Stimulated activated CD4-positive, alpha-beta T cell treated with anti-CD3 and anti-CD28 coated beads, Interleukin-1b, Interleukin-23, amount 100 ng/mL, for 24 hours (primary cell): Measurements from ENCODE around the gene TTC39A.
"Not testable (repeated sequence)": the region's sequence is repeated elsewhere in the genome, so short reads cannot be mapped to it uniquely, and the experiment has no call there.

ENCODE experiments used
- DNase-seq, 4 experiments: peaks; one replicate each; pipeline ENCODE4 v3.0.0-alpha.2; 2020; ENCODE audit warnings: low read depth in 4 of 4, low spot score in 1 of 4

TTC39A gene

DNA sequence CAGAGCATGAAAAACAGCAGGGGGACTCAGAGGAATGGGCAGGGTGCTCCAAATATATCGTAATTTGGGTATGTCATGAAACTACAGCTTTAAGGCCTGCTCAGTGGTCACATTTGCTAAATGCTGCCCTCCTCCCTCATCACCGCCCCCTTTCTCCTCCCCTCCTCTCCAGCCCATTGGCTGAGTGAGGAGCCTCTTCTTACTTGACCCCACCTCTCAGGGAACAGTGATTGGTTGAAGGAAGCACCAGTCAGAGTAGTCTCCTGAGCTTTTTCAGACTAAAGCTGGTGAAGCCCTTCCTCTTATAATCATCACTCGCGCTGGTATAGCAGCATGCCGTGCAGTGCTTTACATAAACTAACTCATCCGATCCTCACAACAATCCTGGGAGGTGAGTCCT, 10.0 kb upstream of the TTC39A start:
- DNase-seq = no peak

DNA sequence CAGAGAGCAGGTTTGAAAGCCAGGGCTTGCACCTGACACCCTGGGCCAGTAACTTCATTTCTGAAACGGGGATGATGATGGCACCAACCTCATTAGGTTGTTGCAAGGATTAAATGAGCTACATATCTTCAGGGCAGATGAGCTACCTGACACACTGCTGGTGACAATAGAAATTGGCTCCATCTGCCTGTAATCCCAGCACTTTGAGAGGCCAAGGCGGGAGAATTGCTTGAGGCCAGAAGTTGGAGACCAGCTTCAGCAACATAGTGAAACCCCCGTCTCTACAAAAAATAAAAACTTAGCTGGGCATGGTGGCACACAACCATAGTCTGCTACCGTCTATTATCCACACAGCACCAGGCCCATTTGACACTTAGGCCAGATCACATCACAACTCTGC, 6.3 kb upstream of the TTC39A start:
- DNase-seq = no peak

DNA sequence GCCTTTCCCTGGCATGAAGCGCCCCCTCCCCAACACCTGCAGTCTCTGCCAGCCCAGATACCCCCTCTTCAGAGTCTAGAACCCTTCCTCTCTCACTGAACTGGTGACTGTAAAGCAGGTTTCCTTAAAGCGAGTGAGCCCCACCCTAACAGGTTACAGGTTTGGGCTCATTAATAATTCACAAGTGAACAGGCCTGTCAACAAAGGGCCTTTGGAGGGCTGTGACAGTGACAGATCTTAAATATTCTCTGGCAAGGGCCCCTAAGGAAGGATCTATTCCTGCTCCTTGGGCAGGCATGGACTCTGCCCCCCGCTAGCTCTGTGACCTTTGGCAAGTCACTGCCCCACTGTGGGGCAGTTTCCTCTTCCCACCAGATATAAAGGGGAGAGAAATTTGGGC, 5.6 kb upstream of the TTC39A start:
- no peak for DNase-seq

DNA sequence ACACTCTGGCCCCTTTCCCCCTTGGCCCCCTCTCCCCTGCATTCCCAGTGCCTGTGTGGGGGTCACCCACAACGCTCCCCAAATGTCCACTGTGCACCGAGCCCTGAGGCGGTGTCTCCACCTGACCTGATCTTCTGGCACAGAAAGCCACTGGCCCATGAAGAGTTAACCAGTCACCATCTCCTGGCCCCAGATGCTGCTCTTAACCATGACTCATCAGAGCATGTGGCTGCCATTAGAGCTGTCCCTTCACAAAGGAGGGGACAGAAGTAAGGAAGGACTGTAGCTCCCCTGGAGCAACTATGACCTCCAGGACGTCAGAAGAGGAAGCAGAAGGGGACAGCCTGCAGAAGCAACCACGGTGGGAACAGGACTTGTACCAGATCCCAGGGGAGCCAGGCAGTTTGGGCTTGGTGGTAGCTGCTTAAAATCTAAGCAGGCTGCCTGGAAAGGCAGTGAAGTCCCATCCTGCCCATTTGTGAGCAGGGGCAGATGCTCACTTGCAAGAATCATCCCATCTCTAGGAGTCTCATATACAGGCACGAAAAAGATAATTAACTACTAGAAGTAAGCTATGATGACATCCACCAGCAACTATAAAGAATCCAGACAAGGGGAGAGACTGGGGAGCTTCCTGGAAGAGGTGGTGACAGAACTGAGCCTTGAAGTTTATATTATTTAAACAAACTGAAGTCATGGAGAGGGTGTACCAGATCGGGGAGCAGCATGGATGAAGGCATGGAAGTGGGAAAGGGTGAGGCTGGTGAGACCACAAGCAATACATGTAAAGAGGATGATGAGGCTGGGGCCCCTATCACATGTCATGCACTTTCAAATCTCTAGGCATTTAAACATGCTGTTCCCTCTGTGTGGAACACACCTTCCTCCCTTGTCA, 1.1 kb upstream of the TTC39A start:
- DNase-seq = no peak

DNA sequence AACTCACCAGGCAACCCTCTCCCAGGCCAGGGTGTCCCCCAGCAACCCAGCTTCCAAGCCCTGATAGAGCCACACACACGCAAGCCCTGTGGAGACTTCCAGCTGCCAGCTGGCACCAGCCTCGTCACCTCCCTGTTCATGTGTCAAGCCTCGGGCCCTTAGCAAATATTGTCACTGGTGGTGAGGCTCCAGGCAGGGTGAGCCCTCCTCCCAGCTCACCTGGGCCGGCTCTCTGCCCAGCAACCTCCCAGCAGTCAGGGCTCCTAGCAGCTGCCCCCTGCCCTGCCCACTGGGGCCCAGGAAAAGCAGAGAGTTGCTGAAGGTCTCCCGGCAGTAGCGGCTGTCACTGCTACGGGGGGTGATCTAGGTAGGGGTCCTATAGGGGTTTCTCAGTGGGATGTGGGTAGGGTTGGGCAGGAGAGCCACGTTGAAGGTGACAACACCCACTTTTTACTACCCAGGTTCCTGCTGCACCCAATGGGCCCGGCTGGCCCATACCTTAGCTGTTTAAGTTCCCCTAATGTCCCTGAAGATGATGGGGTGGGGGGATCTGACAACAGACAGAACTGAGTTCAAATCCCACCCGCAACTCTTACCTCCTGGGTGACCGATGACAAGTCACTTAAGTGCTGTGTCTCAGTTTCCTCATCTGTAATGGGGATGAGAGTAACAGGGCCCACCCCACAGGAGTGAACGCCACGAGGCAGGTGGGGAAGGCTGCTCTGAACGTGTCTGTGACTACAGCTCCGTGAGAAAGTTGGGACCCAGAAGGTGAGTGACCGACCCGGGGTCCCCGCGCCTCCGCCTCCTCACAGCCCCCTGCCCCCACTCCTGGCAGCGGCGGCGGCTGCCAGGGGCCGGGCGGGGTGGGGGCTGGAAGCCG, 678 bp downstream of the TTC39A start:
- DNase-seq = no peak

DNA sequence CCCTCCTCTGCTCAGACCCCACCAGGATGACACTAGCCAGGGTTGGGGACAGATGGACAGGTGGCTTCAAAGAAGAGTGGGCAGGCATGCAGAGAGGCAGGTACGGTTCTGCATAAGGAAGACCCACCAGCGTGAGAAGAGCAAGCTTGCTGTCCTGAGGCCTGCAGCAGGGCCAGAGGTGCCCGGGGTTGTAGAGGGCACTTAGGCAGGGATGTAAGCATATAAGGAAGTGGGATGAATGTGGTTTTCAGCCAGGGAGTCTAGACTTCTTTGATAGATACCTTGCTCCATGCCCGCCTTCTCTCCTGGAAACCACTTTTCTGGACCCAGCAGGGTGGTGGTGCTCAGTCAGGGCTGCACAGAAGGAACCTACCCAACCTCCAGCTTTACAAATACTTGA, 1.4 kb downstream of the TTC39A start:
- no peak for DNase-seq

DNA sequence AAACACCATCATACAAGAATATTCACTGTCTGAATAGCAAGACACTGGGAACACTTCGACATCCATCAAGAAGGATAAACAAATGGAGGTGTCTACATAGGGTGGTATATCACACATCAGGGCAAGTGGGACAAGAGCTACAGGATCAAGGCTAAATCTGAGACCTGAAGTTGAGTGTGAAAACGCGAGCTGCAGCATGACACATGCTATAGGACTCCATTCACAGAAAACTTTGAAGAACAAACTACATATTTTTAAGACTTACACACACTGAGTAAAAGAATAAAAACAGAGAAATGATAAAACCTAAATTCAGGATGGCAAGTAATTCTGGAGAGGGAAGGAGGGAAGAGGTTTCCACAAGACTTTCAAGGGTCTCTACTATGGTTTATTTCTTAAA, 2.1 kb downstream of the TTC39A start:
- no peak for DNase-seq

DNA sequence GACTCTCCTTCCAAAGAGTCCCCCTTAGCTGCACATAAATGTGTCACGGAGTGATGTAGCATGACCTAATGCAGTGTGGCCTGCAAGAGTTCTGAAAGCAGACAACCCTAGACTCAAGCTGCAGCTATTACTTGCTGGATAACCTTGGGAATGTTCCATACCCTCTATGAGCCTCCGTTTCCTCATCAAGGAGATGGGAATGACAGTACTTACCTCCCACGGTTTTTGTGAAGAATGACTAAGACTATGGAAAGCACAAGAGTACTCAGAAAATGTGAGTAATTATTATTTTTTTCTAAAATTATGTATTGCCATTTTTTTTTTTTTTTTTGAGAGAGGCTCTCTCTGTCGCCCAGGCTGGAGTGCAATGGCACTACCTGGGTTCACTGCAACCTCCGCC, 3.0 kb downstream of the TTC39A start:
- no peak for DNase-seq

DNA sequence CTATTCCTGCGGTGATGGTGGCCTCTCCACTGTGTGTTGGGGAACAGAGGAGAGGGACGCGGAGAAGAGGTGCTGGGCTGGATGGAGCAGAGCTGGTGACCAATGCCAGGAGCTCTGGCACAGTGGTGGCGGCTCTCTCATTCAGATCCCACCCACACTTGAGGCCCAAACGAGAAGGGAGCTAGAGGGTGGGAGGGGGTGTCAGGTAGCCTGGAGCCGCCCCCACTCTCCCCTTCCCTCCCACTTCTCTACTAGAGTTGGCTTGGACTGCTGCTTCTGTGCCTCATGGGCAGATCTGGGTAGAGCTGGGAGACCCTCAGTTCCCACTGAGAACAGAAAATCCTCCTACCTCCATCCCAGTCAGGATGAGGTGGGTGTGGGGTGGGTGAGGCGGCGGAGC, 3.5 kb downstream of the TTC39A start:
- DNase-seq = no peak

DNA sequence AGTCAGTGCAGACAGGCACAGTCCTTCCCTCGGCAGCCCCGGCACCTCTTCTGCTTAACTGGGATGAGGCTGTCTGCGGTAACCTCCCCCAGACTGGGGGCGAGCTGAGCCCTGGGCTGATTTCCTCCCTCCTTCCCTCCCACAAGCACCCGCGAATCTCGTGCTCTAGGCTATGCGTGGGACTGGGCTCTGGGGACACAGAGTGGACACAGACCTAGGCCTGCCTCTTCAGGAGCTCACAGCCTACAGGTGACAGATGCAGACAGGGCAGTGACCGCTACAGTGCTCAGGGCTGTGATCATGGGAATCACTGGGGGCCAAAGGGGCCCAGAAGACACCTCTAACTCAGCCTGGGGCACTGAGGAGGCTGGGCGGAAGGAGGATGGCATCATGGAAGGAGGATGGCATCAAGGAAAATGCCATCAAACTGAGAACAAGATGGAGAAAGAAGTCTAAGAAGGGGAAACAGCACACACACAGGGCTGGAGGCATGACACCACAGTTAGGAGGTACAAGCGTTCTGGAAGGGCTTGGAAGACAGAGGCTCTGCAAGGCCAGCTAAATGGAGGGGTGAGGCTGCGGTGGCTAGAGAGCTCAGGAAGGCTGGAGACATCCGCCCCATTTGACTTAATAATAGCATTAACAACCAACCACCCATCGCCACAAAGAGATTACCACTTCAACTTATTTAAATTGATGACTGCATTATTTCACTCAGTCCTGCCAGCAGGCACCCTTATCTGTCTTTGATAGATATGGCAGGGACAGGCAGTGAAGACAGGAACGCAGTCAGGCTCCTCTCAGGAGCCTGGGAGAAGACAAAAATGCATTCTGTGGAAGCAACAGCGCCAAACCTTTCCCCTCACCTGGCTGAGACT, 4.2 kb downstream of the TTC39A start:
- no peak for DNase-seq

DNA sequence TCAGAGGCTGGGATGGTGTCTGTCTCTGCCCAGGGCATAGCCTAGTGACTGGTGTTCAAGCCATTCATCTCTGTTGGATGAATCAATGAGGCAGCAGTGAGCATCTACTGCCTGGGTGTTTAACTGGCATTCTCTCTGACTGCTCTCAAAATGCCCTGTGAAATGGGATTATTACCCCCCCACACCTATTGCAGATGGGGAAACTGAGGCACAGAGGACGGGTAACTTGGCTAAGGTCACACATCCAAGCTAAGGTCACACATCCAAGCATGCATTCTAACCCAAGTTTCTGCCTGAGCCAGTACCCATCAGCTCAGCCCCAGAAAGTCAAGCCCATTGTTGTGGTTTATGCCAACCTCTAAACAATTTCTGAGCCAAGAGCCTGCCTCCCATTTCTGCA, 5.0 kb downstream of the TTC39A start:
- DNase-seq = no peak

DNA sequence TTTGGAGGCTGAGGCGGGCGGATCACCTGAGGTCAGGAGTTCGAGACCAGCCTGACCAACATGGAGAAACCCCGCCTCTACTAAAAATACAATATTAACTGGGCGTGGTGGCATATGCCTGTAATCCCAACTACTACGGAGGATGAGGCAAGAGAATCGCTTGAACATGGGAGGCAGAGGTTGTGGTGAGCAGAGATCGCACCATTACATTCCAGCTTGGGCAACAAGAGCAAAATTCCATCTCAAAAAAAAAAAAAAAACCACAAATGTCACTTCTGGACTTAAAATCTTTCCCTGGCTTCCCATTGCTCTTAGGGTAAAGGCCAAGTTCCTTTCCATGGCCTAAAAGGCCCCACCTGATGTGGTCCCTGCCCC, 5.4 kb downstream of the TTC39A start:
- not testable (repeated sequence) for DNase-seq

DNA sequence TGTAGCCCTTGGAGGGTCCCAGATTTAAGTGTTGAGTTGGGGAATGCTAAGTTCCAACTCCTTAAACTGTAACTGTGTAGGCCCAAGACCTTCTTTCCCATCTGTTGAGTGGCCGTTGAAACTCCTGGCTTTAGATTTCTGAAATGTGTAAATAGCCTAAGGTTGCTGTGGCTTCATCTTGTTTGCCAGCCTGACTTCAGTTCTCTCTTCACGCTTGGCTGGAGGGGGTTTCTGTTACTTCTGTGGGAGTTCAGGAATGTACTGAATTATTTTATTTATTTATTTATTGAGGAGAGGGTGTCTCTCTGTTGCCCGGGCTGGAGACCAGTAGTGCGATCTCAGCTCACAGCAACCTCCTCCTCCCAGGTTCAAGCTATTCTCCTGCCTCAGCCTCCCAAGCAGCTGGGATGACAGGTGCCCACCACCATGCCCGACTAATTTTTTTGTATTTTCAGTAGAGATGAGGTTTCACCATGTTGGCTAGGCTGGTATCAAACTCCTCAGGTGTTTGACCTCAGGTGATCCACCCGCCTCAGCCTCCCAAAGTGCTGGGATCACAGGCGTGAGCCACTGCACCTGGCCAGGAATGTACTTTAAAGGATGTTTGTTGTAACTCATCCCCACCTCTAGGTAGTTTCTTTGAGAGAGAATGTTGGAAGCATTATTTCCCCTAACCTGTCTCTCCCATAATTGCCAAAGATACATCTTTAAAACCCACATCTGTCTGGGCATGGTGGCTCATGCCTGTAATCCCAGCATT, 5.9 kb downstream of the TTC39A start:
- no peak for DNase-seq

DNA sequence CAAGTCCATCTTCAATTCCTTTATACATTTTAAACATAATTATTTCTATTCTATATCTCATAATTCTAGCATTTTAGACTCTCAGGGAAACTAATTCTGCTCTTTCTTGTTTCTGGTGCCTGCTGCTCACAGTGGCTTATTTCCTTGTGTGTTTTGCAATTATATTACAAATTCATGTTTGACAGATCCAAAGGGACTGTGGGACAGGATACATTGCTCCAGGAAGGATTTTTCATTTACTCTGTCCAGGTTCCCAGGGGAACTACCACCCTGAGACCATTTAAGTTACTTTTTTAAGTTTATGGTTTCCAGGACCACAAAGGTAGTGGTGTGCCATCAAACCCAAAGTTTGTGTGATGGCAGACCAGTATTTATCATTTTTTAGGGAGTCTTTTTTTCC, 6.6 kb downstream of the TTC39A start:
- no peak for DNase-seq

DNA sequence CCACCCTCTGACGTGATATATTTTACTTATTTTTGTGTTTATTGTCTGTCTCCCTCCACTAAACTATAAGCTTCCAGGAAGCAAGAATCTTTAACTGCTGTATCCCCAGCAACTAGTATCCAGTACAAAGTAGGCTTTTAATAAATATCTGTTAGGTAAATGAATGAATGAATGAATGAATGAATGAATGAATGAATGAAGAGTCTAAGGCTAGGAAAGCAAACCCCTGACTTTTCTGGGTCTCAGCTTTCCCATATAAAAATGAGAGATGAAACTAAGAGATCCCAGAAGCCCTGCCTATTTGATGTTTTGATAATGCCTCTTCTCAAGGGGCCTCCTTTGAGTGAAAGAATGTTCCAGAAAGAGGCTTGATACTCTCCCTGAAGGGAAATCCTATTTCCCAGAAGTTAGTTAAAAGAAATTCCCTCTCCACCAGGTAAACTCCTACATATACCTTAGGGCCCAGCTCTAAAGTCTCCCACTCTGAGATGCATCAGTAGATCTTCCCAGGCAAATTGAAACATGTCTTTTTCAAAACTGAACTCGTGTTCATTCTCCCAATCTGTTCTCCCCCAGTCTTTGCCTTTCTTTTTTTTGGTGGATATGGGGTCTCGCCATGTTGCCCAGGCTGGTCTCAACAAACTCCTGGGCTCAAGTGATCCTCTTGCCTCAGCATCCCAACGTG, 7.8 kb downstream of the TTC39A start:
- DNase-seq = no peak

DNA sequence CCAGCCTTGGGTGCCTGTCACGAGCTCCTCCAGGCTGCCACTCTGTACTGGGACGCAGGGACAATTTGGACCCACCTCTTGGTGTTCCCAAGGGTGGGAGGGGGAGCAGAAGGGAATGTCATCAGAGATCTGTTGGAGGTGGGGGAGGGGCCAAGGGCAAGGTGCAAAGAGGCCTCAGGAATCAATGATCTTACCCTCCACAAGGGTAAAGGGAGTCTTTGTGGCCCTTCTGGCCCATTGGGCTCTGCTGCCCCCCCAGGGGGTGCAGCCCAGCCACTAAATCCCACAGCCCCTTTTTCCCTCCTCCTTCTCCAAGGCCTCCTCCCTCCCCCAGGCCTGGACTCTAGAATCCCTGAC, 8.5 kb downstream of the TTC39A start:
- DNase-seq = no peak

DNA sequence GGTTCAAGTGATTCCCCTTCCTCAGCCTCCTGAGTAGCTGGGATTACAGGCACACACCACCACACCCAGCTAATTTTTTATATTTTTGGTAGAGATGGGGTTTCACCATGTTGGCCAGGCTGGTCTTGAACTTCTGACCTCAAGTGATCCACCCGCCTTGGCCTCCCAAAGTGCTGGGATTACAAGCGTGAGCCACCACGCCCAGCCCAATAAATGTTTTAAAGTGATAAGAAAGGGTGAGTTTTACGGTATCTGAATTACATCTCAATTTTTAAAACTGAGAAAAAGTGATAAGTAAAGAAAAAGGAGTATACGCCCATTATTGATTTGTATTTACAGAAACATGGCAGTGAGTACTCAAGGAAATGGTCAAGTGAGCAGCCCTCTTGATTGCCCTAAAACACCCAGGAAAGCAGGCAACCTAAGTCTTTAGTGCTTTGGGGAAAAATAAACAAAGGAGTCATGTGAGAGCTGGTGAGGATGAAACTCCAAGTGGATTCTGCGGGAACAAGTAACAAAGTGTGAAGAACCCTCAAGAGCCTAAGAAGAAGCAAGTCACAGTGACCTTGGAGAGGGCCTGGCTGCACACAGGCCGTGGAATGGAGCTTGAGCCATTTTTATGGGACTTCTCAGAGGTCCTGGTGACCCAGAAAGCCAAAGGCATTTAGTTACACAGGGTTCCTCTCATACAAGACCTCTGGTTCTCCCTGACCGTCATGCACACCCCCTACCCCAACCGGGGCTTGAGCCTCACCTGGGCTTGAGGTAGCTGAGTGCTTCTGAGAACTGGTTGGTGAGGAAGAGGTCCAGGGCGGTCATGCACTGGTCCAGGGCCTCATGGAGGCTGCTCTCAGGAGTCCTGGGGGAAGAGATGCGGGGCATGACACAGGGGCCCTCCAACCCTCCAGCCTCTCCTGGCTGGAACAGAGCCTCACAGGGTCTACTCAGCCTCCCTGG, 9.1 kb downstream of the TTC39A start:
- DNase-seq = no peak

DNA sequence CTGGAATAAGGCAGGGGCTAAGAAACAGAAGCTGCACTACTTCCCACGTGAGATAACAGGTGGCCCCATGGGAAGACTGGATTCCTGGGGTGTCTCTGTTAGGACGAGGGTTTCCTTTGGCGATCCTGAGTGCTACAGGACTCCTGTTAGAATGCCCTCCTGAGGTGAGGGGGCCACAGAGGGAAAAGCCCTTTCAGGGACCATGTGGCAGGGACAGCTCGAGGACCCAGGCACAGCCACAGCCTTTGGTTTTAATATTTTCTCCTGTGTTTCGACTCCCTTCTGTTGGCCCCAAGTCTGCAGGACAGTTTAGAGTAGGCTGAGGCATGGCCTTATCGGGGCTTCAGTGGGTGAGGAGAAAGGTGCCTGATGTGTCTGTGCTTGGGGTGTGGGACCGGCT, 12.6 kb downstream of the TTC39A start:
- DNase-seq = no peak

DNA sequence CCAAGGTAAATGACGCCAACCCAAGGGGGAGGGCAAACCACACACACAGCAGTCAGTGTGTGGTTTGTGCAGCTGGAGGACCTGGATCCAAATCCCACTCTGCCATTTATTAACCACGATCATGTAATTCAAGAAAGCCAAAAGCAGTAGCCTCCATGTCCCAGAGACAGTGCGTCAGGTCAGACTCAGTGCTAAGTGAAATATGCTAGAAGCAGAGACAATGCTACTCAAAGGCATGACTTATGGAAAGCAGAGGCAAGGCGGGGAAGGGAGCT, 13.6 kb downstream of the TTC39A start:
- no peak for DNase-seq
